Coronary artery (tissue), 2 donors: Measurements from ENCODE around the gene OR2B2.
A peak's percentile ranks its signal among the peaks of the same experiment; 100 is the strongest.

Experiments used
- DNase-seq: peaks from one replicate; pipeline ENCODE4 v3.0.0-alpha.2; 2017; ENCODE audit warnings: low spot score
- H3K27ac ChIP-seq, 2 donors: fragments of 200-600 bp; sonication (generic); one replicate each; pipeline ENCODE4 v1.5.1; 2016 to 2019
- H3K4me3 ChIP-seq: fragments of 200-600 bp; sonication (generic); 2 replicates; pipeline ENCODE4 v1.5.1; 2016; ENCODE audit warnings: mild to moderate bottlenecking, moderate library complexity
- CTCF ChIP-seq: fragments of 200-600 bp; sonication (generic); IDR thresholded peaks from one replicate; pipeline ENCODE4 v1.5.1; 2019; ENCODE audit warnings: antibody characterized with exemption

OR2B2 gene

GRCh38 chr6:27899543-27899942 lies 12.7 kb downstream of the OR2B2 start:
- no peak for DNase-seq
- Histone ChIP-seq H3K27ac (no peak overlapping the region), H3K4me3 (no peak overlapping the region)
- no peak for TF ChIP-seq CTCF

- Histone ChIP-seq H3K27ac (no peak overlapping the region), H3K4me3 (no peak overlapping the region)
- no peak for TF ChIP-seq CTCF
- no peak for DNase-seq
These were observed 14.5 kb downstream of the OR2B2 start for GRCh38 chr6:27897580-27898206.

GRCh38 chr6:27896398-27896796 lies 15.8 kb downstream of the OR2B2 start:
- no peak for TF ChIP-seq CTCF
- no peak overlapping the region for H3K4me3 ChIP-seq
- no peak overlapping the region for H3K27ac ChIP-seq
- no peak for DNase-seq

GRCh38 chr6:27894839-27895762 lies 17.1 kb downstream of the OR2B2 start:
- no peak for TF ChIP-seq CTCF
- no peak for DNase-seq
- Histone ChIP-seq H3K27ac (peak overlapping the region; percentile 73 to 82), H3K4me3 (peak overlapping the region; percentile 71)

GRCh38 chr6:27893836-27894807 lies 18.1 kb downstream of the OR2B2 start:
- DNase-seq = peak; percentile 88
- H3K4me3 ChIP-seq = peak overlapping the region; percentile 71
- TF ChIP-seq CTCF = no peak
- H3K27ac ChIP-seq = peak overlapping the region; percentile 73 to 82

GRCh38 chr6:27893059-27893835 lies 18.9 kb downstream of the OR2B2 start:
- TF ChIP-seq CTCF = no peak
- Histone ChIP-seq H3K27ac (peak overlapping the region; percentile 12 to 80), H3K4me3 (peak overlapping the region; percentile 71)
- peak; percentile 83 for DNase-seq
